DMS 273 (cell line): ENCODE measurements around the gene COL13A1.

Experiments
- DNase-seq: peaks from one replicate; lab custom pipeline; 2025; ENCODE audit not compliant: unreplicated experiment; lab: John Stamatoyannopoulos, UW

COL13A1 gene

GRCh38 chr10:69844698-69845097, 43.0 kb downstream of the COL13A1 start:
- DNase-seq = peak; percentile 38

- DNase-seq = peak; percentile 35
These were observed 44.0 kb downstream of the COL13A1 start for GRCh38 chr10:69845574-69846292.

GRCh38 chr10:69846293-69846921, 44.7 kb downstream of the COL13A1 start:
- peak; percentile 50 for DNase-seq

GRCh38 chr10:69847458-69847857, 45.8 kb downstream of the COL13A1 start:
- DNase-seq = peak; percentile 17

- peak; percentile 17 for DNase-seq
These were observed 46.2 kb downstream of the COL13A1 start for GRCh38 chr10:69847883-69848282.

GRCh38 chr10:69848454-69848853, 46.7 kb downstream of the COL13A1 start:
- DNase-seq = no peak

- no peak for DNase-seq
These were observed 48.1 kb downstream of the COL13A1 start for GRCh38 chr10:69849825-69850224.

GRCh38 chr10:69850440-69850839, 48.7 kb downstream of the COL13A1 start:
- peak; percentile 7 for DNase-seq

- no peak for DNase-seq
These were observed 49.6 kb downstream of the COL13A1 start for GRCh38 chr10:69851306-69851705.

GRCh38 chr10:69853064-69853463, 51.4 kb downstream of the COL13A1 start:
- DNase-seq = no peak

GRCh38 chr10:69854511-69855345, 53.0 kb downstream of the COL13A1 start:
- peak; percentile 50 for DNase-seq

GRCh38 chr10:69855346-69856111, 53.8 kb downstream of the COL13A1 start:
- DNase-seq = peak; percentile 15

- DNase-seq = no peak
These were observed 55.0 kb downstream of the COL13A1 start for GRCh38 chr10:69856601-69857166.

GRCh38 chr10:69858201-69858600, 56.5 kb downstream of the COL13A1 start:
- no peak for DNase-seq

GRCh38 chr10:69860271-69860670, 58.6 kb downstream of the COL13A1 start:
- DNase-seq = no peak

GRCh38 chr10:69861251-69862240, 59.8 kb downstream of the COL13A1 start:
- peak; percentile 65 for DNase-seq

GRCh38 chr10:69862882-69863530, 61.3 kb downstream of the COL13A1 start:
- no peak for DNase-seq

GRCh38 chr10:69863580-69863979, 61.9 kb downstream of the COL13A1 start:
- no peak for DNase-seq

- DNase-seq = no peak
These were observed 62.6 kb downstream of the COL13A1 start for GRCh38 chr10:69864321-69864720.
